HUES48 (cell line): ENCODE measurements around the gene OR11H7.
"Not testable (repeated sequence)": the region's sequence is repeated elsewhere in the genome, so short reads cannot be mapped to it uniquely, and the experiment has no call there.

Experiments used
- H3K27ac ChIP-seq: one replicate; pipeline ENCODE4 v1.7.0; 2013; ENCODE audit warnings: low read depth, low read length, inconsistent platforms
- H3K27me3 ChIP-seq: 2 replicates; pipeline ENCODE4 v1.6.1; 2013; ENCODE audit warnings: mild to moderate bottlenecking, low read length; ENCODE audit not compliant: control insufficient read depth, insufficient read depth
- H3K36me3 ChIP-seq: 2 replicates; pipeline ENCODE4 v1.6.1; 2013; ENCODE audit warnings: low read length; ENCODE audit not compliant: control insufficient read depth, insufficient read depth
- H3K4me1 ChIP-seq: 2 replicates; pipeline ENCODE4 v1.6.1; 2013; ENCODE audit warnings: mild to moderate bottlenecking, low read length; ENCODE audit not compliant: control insufficient read depth, insufficient read depth
- H3K4me3 ChIP-seq: 2 replicates; pipeline ENCODE4 v1.5.1; 2013; ENCODE audit warnings: mild to moderate bottlenecking, low read depth, low read length
- H3K9ac ChIP-seq: 2 replicates; pipeline ENCODE4 v1.6.1; 2013; ENCODE audit warnings: mild to moderate bottlenecking, low read depth, low read length, moderate library complexity
- H3K9me3 ChIP-seq: 2 replicates; pipeline ENCODE4 v1.6.1; 2013; ENCODE audit warnings: low read length; ENCODE audit not compliant: control insufficient read depth, insufficient read depth

Gene OR11H7

DNA sequence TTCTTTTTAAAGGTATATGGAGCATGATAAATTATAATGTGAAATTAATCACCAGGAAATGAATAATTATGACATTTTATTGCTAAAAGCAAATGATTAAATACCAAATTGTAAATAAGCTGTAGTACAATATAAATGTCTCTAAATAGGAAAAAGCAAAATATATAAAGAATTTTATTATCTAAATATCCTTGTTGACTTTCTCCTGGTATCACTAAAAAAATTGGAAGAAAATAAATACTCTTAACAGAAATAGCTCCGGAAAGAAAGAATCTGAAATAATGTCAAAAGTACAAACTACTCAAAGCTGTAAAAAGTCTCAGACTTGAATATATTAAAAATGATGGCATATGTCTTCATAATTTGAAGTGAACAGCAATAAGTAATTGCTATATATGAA lies at the start of gene OR11H7:
Gene OR11H7, plus strand, starts transcription at position 301 of the 400 bp plus-strand sequence.
- no peak within 1 kb of the TSS for H3K9ac ChIP-seq
- no peaks in the 10 kb centered on the region for H3K27me3 ChIP-seq
- peaks cover 60% of the 10 kb centered on the region for H3K9me3 ChIP-seq
- no peaks in the 10 kb centered on the region for H3K36me3 ChIP-seq
- no peak within 1 kb of the TSS for H3K4me3 ChIP-seq
- no peaks in the 10 kb centered on the region for H3K4me1 ChIP-seq
- no peak within 1 kb of the TSS for H3K27ac ChIP-seq

DNA sequence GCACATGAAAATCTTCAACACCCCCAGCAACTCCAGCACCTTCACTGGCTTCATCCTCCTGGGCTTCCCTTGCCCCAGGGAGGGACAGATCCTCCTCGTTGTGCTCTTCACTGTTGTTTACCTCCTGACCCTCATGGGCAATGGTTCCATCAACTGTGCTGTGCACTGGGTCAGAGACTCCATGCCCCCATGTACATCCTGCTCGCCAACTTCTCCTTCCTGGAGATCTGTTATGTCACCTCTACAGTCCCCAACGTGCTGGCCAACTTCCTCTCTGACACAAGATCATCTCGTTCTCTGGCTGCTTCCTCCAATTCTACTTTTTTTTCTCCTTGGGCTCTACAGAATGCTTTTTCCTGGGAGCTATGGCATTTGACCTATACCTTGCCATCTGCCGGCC lies 49.6 kb upstream of the OR11H7 start:
- H3K27ac ChIP-seq = no peak overlapping the region
- H3K9me3 ChIP-seq = peaks cover 89% of the 10 kb centered on the region
- H3K27me3 ChIP-seq = no peaks in the 10 kb centered on the region
- H3K9ac ChIP-seq = no peak overlapping the region
- H3K36me3 ChIP-seq = no peaks in the 10 kb centered on the region
- H3K4me3 ChIP-seq = no peak overlapping the region
- no peaks in the 10 kb centered on the region for H3K4me1 ChIP-seq

DNA sequence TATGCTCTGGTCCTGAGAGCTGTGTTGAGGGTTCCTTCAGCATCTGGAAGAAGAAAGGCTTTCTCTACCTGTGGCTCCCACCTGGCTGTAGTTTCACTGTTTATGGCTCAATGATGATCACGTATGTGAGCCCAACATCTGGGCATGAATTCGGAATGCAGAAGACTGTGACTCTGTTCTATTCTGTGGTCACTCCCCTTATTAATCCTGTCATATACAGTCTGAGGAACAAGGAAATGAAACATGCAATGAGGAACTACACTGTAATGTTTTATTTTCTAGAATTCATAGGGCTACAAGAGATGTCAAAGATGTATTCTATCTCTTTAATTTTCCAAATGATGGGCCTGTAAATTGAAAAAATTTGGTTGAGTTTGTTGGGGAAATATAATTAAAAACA lies 48.9 kb upstream of the OR11H7 start:
- Histone ChIP-seq H3K4me1 (no peaks in the 10 kb centered on the region), H3K36me3 (no peaks in the 10 kb centered on the region), H3K4me3 (no peak overlapping the region), H3K27me3 (no peaks in the 10 kb centered on the region), H3K27ac (no peak overlapping the region), H3K9ac (no peak overlapping the region), H3K9me3 (peaks cover 93% of the 10 kb centered on the region)

DNA sequence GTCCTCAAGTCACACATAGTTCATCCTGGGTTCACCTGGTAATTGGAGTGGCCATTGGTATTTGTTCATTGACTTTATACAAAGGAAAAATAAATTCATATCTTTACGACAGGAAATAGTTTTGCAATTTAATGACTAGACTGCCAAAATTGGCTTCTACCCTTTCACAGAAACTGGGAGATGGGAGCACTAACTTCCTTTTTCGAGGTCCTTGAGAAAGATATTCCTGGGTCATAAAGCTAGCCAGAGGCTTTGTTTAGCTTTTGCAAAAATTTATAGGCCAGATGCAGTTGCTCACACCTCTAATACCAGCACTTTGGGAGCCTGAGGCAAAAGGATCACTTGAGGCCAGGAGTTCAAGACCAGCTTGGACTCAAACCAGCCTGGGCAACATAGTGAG lies 48.3 kb upstream of the OR11H7 start:
- Histone ChIP-seq H3K9me3 (peaks cover 92% of the 10 kb centered on the region), H3K4me3 (no peak overlapping the region), H3K9ac (no peak overlapping the region), H3K36me3 (no peaks in the 10 kb centered on the region), H3K27me3 (no peaks in the 10 kb centered on the region), H3K27ac (no peak overlapping the region), H3K4me1 (no peaks in the 10 kb centered on the region)

GRCh38 chr14:20184181-20184580 lies 44.6 kb upstream of the OR11H7 start:
- Histone ChIP-seq H3K36me3 (no peaks in the 10 kb centered on the region), H3K27me3 (no peaks in the 10 kb centered on the region), H3K27ac (no peak overlapping the region), H3K4me1 (no peaks in the 10 kb centered on the region), H3K9me3 (peaks cover 88% of the 10 kb centered on the region), H3K9ac (no peak overlapping the region), H3K4me3 (no peak overlapping the region)

DNA sequence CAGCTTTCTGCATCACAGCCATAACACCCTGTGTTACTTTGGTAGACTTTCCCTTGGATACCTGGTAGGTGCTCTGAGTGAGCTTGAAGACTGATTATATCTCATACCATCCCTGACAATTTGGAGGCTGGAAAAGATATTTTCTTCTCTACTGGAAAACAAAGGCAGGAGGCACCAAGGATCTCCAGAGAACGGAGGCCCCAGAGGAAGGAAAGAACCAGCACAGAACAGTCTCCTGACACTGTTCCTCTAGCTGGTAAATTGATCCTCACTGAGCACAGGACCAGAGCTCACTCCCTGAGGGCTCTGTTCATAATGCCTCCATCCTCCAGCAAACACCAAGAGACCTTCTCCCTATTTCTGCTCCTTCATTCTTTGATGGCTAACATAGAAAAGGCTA lies 38.2 kb upstream of the OR11H7 start, which contains the start of gene OR11G2:
Gene OR11G2, plus strand, starts transcription at position 301 of the 400 bp plus-strand sequence. CDS start 6,542 bp downstream, outside the sequence.
- Histone ChIP-seq H3K27ac (no peak within 1 kb of the TSS), H3K4me1 (no peaks in the 10 kb centered on the region), H3K4me3 (no peak within 1 kb of the TSS), H3K9ac (no peak within 1 kb of the TSS), H3K9me3 (peaks cover 88% of the 10 kb centered on the region), H3K27me3 (no peaks in the 10 kb centered on the region), H3K36me3 (no peaks in the 10 kb centered on the region)

DNA sequence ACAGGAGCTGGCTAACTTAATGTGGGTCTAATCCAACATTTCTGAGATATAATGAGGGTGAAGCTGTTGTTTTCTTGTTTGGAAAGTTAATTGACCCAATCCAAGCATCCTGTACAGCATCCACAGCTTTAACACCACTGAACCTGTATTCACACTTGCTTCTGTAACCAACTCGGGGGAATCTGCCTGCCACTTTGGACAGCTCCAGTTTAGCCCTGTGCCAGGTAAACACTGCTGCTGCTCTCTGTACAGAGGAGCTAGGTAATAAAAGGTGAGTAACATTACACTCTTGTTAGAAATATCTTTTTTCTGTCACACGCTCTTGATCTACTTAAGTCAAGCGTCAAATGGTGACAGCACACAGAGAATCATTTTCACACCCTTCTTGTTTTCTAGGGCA lies 37.4 kb upstream of the OR11H7 start:
- Histone ChIP-seq H3K36me3 (no peaks in the 10 kb centered on the region), H3K27me3 (no peaks in the 10 kb centered on the region), H3K4me3 (no peak overlapping the region), H3K27ac (no peak overlapping the region), H3K9me3 (peaks cover 88% of the 10 kb centered on the region), H3K9ac (no peak overlapping the region), H3K4me1 (no peaks in the 10 kb centered on the region)

GRCh38 chr14:20194101-20194500 lies 34.7 kb upstream of the OR11H7 start:
- Histone ChIP-seq H3K9me3 (peaks cover 92% of the 10 kb centered on the region), H3K4me1 (no peaks in the 10 kb centered on the region), H3K4me3 (no peak overlapping the region), H3K9ac (no peak overlapping the region), H3K36me3 (no peaks in the 10 kb centered on the region), H3K27me3 (no peaks in the 10 kb centered on the region), H3K27ac (no peak overlapping the region)

DNA sequence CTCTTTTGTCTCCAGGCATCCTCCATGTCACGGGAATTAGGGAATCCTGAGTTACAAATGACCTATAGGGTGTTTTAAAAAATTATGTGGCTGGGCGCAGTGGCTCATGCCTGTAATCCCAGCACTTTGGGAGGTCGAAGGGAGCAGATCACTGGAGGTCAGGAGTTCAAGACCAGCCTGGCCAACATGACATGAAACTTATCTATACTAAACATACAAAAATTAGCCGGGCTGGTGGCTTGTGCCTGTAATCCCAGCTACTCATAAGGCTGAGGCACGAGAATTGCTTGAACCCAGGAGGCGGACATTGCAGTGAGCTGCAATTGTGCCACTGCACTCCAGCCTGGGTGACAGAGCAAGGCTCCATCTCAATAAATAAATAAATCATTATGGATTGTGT lies 33.6 kb upstream of the OR11H7 start:
- not testable (repeated sequence) for H3K27me3 ChIP-seq, H3K36me3 ChIP-seq, H3K9ac ChIP-seq, H3K4me3 ChIP-seq, H3K4me1 ChIP-seq, H3K27ac ChIP-seq
- peaks cover 94% of the 10 kb centered on the region for H3K9me3 ChIP-seq

DNA sequence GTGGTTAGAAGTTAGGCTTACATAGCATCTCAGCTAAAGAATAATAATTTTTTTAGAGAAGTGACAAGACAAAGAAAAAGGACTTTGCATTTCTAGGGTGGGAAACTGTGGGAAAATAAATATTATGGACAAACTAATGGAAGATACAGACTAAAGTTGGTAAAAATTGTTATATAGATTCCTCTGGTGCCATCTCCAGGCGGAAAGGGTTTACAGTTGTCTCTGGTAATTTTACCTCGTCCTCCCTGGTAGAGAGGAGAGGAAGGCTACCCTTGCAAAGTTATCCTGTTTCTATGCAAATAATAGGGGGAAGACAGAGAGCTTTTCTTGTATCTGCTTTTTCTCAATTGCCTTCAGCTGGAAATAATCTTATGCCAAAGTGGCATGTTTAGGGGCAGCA lies 32.9 kb upstream of the OR11H7 start:
- peaks cover 94% of the 10 kb centered on the region for H3K9me3 ChIP-seq
- H3K36me3 ChIP-seq = no peaks in the 10 kb centered on the region
- H3K27ac ChIP-seq = no peak overlapping the region
- H3K4me1 ChIP-seq = no peaks in the 10 kb centered on the region
- H3K9ac ChIP-seq = no peak overlapping the region
- H3K4me3 ChIP-seq = no peak overlapping the region
- H3K27me3 ChIP-seq = no peaks in the 10 kb centered on the region

DNA sequence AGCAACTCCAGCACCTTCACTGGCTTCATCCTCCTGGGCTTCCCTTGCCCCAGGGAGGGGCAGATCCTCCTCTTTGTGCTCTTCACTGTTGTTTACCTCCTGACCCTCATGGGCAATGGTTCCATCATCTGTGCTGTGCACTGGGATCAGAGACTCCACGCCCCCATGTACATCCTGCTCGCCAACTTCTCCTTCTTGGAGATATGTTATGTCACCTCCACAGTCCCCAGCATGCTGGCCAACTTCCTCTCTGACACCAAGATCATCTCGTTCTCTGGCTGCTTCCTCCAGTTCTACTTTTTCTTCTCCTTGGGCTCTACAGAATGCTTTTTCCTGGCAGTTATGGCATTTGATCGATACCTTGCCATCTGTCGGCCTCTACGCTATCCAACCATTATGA lies 31.3 kb upstream of the OR11H7 start:
- Histone ChIP-seq H3K36me3 (no peaks in the 10 kb centered on the region), H3K4me3 (no peak overlapping the region), H3K9me3 (peaks cover 92% of the 10 kb centered on the region), H3K4me1 (no peaks in the 10 kb centered on the region), H3K27ac (no peak overlapping the region), H3K9ac (no peak overlapping the region), H3K27me3 (no peaks in the 10 kb centered on the region)

GRCh38 chr14:20198991-20199390 lies 29.8 kb upstream of the OR11H7 start:
- H3K9me3 ChIP-seq = peaks cover 92% of the 10 kb centered on the region

More at GRCh38 chr14:20198991-20199390, 29.8 kb upstream of the OR11H7 start:
- Histone ChIP-seq H3K27me3 (no peaks in the 10 kb centered on the region), H3K27ac (no peak overlapping the region), H3K4me3 (no peak overlapping the region; the same call in 1 of the 2 replicates), H3K36me3 (no peaks in the 10 kb centered on the region), H3K4me1 (no peaks in the 10 kb centered on the region), H3K9ac (no peak overlapping the region)
